HT1080 (cell line): ENCODE data around the gene PDXDC1. TPM values are rescaled to one million over a fixed set of nuclear protein-coding genes. Genes with fewer than 3 reads are reported as not detected.
"Not testable (repeated sequence)": the region's sequence is repeated elsewhere in the genome, so short reads cannot be mapped to it uniquely, and the experiment has no call there.

Experiments used
- DNase-seq: peaks from one replicate; pipeline ENCODE4 v3.0.0-alpha.2; 2015; ENCODE audit warnings: low read depth
- total RNA-seq: library from RNA; depleted of rRNA; stranded (reverse); fragments of >200 nt; shearing (Covaris generic); gene quantifications from 2 replicates; pipeline ENCODE4 v1.2.3, GENCODE V29; 2014

Gene PDXDC1
- total RNA-seq, 1 experiment from 2014 or later = 42.1 TPM

DNA sequence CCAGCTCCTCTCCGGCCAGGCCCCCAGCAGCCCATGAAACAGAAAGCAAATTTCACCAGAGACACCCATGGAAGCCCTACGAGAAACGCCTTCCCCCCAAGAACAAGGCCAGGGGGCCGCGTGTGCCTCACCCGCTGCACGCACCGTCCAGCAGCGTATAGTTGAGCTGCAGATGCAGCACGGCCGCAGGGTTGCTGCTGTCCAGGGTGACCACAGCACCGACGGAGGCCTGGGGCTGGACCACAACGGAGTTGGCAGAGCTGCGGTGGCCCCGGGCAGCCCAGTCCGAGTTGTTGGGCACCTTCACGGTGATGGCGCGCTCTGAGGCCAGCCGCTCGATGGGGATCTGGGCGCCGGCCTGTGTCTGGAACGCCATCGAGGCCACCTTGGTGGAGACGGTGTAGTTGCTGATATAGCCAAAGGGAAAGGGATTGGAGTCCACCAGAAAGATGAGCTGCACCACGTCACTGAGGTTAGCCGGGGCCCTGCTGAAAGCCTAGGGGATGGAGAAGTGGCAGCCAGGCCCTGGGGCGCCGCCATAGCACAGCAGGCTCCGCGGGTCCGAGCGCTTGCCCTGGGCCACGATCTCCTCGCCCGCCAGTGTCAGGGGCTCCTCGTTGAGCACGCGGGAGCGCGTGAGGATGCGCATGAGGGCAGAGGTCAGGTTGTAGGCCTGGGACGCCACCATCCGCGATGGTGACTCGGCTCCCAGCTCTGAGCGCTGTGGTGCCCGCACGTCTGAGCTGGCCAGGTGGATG lies 156.3 kb downstream of the PDXDC1 start:
- not testable (repeated sequence) for DNase-seq

DNA sequence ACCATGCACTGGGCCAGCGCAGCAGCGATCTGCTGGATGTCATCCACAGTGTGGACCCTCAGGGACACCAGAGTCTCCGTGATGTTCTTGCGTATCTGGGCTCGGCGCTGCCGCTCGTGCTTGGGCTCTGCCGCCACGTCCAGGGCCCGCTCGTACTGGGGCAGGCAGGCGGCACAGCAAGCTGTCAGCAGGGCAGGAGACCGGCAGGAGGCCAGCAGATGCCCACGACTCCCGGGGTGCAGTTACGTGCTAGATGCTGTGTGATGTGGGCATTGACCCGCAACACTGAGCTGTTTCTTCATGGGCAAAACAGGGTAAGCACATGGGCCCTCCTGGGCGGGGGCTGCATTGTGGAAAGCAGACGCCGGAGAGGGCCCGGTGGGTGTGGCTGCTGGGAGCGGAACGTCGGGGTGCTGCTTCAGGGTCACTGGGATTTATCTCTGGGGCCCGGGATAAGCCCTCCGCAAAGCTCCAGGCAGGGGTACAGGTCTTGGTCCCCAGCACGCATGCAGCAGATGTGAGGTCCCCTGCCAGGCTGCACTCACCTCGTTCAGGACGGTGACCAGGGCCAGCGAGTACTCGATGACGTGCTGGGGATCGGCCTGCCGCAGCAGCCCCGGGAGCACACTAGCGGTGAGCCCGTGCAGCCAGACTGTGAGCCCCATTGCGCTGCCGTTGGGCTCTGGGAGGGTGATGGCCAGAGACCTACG lies 158.0 kb downstream of the PDXDC1 start:
- not testable (repeated sequence) for DNase-seq

DNA sequence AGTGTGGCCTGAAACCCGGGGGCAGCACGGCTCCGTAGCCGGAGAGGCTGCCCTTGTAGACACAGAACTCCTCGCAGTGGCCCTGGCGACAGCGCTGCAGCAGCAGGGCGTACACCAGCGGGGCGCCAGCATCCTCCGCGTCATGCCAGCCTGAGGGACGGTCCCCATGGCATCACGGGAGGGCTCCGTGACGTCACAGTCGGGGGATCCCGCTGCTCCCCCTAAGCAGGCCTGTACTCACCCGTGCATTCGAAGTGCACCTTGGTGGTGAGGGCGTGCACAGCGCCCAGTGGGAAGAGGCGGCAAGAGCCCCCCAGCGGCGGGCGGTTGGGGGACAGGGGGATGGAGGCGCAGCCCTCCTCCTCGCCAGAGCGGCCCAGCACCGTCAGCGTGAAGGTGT lies 158.7 kb downstream of the PDXDC1 start:
- DNase-seq = not testable (repeated sequence)

DNA sequence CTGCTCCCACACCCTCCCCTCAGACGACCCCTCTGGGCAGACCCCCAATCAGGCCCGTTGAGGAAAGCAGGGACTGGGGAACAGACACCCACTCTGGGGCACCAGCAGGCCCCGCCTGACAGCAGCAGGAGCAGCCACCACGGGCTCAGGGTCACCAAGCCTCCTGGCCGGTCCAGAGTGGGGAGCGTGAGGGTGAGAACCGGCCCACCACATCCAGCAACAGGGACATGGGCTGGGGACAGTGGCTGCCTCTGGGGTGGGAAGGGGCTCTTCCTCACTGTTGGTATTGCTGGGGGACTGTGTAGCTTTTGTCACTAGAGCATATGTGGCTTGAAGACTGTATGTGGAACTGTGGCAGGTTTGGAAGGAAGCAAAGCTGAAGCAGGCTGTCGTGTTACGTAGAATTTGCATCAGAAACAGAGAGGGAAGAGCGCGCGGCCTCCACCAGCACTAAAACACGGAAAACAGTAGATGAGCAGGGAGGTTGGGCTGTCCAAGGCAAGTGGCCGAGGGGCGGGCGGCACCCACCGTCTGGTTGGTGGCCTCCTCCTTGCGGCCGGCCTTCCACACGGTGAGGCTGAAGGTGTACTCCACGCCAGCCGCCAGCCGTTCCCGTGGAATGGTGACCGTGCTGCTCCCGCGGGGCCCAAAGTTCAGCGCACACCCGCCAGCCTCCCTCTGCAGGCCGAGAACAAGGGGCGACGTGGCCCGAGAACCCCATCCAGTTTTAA lies 160.1 kb downstream of the PDXDC1 start:
- not testable (repeated sequence) for DNase-seq

DNA sequence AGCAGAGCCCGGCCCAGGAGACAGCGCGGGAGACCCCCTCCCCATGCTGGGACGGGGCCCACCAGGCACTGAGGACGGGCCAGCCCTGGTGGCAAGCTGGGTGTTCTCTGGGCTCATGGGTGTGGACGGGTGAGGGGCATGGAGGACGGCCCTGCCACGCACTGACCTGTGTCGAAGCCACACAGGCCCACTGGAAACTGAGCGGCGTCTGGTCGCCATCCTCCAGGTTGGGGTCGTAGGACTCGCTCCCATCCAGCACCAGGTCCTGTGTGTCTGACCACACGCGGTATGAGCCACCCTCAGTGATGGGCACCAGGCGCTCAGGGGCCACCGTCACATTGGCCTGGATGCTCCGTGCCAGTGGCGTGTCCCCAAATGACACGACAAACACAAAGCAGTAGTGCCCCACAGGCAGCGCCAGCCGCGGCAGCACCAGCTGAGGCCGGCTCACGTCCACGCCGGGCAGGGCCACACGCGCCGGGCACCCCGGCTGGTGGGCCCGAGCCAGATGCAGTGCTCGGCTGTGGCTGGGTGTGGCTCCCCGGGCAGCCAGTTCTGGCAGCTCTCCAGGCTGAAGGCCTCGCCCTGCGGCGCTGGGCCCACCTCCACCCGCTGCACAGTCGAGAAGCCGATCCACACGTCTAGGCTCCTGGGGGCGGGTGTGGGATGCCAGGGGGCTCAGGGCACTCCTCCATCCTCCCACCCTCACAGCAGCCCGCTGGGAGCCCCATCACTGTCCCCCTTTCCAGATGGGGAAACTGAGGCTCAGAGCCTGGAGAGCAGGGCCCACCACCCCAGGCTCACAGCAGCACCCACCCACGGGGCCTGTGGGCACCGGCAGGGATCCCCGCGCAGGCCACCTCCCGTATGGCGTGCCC lies 160.9 kb downstream of the PDXDC1 start:
- DNase-seq = not testable (repeated sequence)

DNA sequence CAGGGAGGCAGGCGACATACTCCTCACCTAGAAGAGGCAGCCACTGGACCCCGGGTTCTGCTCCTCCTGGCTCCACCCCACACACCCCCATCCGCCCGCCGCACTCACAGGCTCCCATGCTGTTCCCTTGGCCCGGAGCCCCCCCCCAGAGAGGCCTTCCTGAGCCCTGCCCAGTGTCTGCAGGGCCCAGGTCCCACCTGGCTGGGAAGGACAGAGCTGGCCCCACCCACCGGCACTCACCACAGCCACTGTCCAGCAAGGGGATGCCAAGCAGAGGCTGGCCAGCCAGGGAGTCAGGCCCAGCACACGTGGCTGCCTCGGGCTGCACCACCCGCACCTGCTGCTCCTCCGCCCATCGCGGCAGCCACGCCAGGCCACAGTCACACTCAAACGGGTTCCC lies 162.7 kb downstream of the PDXDC1 start:
- DNase-seq = not testable (repeated sequence)

DNA sequence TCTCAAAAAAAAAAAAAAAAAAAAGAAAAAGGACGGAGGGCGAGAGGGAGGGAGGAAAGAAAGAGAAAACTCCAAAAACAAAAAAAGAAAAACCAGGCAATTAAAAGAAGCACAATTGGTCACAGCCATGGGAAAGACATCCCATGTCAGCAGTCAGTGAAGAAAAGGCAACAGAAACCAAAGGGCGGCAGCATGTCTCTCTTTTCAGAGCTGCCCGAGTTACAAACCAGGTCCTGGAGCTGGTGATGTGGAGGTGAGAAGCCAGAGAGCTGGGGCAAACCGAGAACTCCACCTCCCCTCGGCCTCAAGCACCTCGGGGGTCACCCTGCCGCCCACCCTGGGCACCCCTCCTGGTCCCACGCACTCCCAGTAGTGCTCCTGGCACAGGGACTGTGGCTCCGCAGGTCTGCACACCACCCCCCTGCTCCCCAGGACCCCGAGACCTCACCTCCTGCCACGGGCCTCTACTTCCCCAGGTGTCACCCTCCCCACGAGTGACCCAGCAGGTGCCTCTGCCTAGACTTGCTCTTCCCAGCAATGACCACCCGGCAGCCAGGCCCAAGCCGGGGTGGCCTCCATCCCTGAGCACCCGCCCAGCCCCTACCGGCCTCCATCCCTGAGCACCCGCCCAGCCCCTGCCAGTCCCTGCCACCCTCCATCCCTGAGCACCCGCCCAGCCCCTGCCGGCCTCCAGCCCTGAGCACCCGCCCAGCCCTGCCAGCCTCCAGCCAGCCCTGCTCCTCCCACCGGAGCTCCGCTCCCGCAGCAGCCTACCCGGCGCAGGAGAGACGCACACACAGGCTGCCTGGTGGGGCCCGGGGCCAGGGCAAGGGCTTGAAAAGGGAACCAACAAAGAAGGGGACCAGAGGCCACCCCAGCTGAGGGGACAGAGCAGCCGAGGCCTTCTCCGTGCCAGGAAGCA lies 165.9 kb downstream of the PDXDC1 start:
- DNase-seq = not testable (repeated sequence)

DNA sequence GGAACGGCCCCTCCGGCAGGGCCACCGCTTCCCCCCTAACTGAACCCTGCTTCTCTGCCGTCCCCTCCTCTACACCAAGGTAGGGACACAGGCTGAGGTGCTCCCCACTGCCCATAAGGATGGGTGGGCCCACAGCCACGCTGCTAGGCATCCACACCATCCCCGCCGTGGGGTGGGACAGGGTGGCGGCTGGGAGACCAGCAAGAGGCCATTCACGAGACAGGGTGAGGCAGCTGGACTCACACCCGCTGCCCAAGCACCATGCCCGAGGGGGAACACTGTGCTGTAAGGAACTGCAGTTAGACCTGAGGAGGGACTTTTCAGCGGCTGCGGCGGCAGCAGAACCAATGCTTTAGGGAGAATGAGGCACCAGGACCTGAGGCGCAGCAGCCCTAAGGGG lies 166.8 kb downstream of the PDXDC1 start:
- no peak for DNase-seq

DNA sequence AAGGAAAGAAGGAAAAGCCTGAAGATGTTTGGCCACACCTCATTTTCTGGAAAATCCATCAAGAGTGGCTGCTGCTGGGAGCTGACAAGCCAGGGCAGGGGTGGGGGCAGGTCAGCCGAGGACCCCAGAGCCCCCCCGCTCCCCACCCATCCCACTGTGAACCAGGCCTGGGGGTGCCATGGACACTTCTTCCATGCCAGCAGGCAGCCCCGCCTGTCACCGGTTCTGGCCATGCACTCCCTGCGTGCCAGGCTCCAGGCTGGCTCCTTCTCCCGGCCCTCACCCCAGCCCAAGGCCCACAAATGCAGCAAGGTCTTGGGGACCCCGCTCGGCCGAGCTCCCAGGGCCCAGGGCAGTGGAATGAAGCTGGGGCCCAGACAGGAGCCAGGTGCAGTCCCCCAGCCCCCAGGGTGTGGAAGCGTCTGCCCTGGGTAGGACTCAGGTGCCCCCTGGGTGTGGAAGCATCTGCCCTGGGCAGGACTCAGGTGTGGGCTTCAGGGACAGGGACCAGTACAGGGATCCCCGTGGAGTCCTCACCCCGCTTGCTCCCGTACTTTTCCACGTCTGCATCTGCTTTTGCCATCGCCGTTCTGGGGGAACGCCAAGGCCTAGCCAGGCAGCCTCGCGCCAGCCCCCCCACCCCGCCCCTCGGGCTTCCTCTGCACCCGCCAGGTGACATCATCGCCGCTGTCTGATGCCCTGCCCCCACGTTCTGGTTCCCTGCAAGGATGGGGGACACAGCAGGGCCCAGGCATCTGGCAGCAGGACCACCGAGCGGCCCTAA lies 167.5 kb downstream of the PDXDC1 start:
- DNase-seq = not testable (repeated sequence)

DNA sequence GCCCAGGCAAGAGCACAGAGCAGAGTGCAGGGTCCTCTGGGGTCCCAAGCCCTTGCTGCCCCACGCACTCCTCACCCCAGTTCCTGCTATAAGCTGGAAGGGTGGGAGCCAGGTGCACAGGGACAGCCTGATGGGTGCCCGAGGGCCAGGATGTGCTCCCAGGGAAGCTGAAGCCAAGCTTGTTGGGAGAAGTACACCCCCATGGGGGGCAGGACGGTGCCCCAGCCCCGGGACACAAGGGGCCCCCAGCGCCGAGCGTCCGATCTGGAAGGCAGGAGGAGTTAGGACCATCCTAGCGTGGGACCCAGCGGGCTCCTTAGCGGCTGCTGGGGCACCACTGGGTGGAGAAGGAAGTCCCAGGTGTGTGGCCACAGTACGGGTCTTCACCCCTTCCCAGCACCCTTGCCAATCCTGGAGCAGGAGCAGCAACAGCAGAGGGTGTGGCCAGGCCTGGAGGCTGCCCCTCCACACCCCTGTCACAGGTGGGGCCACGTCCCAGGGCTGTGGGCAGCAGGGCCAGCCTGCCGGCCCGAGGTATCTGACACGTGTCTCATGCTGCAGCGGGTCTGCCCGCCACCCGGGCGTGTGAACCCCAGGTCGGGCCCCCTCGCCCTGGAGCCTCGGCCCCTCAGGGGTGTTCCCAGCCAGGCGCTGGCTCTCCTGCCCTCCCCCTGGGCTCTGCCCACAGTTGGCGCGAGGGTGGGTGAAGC lies 168.2 kb downstream of the PDXDC1 start:
- not testable (repeated sequence) for DNase-seq

DNA sequence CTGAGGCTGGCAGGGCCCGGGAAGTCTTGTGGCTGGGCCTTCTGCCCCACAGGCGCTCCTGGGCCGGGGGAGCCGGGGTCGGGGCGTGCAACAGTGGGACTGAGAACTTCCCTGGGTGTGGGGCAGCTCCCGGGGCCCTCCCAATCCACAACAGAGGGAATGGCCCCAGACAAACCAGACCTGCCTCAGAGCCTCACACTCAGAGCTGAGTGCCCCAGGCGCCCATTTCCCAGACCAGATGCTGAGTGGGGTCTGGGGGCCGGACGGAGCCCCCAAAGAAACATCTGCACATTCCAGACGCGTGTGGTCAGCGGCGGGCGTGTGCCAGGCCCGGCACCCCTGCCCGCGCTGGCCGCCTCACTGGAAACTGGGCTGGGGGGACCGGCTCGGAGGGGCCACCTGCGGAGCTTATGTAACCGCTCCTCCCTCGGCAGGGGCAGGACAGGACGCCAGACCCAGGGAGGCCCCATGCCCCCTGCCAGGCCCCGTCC lies 168.8 kb downstream of the PDXDC1 start:
- DNase-seq = not testable (repeated sequence)

DNA sequence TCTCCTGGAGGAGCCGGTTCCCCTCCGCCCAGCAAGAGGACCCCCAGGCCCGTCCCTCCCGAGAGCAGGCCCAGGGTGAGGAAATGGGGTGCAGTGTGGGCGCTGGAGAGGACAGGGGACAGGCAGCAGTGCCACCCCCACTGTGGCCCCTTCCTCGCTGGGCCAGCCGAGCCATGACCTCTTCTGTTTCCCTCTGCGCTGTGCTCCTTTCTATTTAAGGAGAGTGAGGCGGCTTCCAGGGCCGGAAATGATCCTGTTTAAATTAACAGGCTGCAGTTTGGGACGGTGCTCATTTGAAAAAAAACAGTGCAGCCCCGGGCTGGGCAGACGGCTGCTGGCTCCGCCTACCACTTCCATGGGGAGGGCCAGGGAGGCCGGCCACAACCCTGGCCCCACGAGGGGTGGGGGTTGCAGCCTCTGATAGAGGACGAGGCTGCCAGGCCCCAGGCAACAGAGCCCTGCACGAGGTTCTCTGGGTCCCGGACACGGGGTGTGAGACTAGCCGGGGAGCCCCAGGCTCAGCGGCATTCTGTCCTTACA lies 169.3 kb downstream of the PDXDC1 start:
- DNase-seq = peak; percentile 60

DNA sequence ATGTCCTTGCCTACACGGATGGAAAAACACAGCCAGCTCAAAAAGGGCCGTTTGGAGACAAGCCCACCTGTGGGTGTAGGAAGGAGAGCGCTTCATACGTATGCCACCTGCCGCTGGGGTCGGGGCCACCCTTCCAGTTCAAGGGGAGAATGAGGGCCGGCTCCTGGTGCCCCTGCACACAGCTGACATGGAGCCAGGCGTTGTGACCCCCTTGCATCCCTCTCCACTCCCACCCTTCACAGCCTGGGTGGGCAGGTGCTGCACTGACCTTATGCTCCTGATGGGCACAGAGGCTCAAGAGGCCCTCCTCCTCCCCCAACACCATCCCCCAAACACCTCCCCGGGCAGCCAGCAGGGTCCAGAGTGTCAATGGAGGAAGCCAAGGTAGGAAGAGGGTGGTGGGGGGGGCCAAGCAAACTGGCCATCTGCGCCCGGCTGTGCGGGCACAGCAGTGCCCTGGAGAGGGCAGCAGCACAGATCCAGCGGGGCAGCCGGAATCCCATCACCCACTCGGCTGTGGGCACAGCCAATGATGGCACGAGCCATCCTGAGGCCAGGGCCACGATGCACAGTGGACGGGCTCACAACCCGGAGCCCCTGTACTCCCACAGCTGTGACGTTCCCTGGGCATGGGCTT lies 170.1 kb downstream of the PDXDC1 start:
- DNase-seq = not testable (repeated sequence)

DNA sequence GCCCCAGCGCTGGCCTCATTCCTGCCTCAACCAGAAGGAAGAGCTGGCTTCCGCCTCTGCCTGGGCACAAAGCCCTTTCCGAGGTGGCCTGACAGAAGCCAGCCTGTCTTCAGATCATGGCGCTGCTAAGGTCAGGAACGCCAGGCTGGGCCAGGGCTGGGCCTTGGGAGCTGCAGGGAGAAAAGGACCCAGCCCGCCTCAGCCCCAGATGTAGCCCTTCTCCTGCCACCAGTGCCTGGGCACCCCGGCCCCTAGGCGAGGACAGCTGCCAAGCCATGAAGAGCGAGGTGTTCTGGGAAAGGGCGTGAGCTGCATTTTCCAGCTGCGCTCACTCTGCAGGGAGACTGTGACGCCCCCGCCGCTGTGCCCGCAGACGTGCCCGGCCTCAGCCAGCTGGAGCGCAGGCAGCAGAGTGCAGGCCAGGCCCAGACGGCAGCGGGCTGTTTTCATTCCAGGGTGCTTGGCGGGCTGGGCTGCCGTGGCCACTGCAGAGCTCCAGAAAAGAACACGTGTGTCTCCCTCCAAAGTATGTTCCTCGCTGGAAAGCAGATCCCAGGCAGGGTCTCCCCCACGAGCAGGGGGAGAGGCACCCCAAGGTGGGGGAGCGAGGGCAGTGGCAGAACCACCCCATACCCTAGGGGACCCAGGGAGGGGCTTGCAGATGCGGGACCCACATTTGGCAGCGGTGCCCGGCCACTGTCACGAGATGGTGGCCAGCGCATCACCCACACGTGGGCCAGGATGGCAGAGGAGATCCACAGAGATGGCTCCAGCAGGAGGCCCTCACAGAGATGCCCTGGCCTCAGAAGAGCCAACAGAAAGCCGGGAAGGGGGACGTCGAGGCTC lies 170.8 kb downstream of the PDXDC1 start:
- DNase-seq = not testable (repeated sequence)

DNA sequence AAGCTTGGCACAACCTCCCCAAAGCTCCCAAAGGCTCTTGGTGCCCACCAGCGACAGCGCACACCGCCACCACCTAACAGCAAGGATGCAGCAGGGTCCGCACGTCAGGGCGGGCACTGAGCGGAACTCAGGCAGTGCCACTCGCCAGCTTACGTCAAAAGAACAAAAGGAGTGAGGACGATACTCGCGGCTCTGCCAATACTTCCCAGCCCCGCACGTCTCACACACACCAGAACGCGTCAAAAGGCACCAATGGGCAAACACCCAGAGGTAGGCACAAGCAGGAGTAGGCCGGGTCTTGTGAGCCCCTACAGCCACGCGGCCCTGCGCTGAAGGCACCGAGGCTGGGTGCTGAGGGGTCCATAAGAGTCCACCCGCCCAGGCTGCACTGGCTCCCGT lies 171.4 kb downstream of the PDXDC1 start:
- not testable (repeated sequence) for DNase-seq

DNA sequence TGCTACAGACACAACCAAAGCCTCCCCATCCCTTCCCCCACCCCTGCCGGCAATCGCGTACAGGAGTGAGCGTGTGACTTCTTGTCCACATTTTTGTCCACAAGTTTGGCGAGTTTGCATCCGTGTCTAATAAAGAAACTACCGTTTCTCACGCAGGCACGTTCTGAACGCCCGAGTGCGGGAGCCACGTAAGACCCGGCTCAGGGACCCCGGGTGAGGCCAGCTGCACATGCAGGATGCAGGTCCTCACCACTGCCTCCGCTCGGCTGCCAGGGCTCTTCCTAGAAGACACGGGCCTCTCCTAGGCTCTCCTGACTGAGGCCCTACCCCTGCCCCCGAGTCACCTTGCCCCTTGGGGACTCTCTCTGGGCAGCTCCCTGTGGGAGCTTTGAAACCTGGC lies 174.0 kb downstream of the PDXDC1 start:
- DNase-seq = not testable (repeated sequence)
